Superior temporal gyrus (tissue), 1 donor: ENCODE data around the gene FOXL1.

Experiments used
- DNase-seq: peaks from one replicate; pipeline ENCODE4 v3.0.0-alpha.2; 2016; ENCODE audit errors: extremely low spot score

The FOXL1 gene

GRCh38 chr16:86549076-86549892, 29.1 kb upstream of the FOXL1 start:
- no peak for DNase-seq

GRCh38 chr16:86549893-86550190, 28.5 kb upstream of the FOXL1 start:
- no peak for DNase-seq

GRCh38 chr16:86550281-86550680, 28.1 kb upstream of the FOXL1 start:
- no peak for DNase-seq

GRCh38 chr16:86553356-86553755, 25.0 kb upstream of the FOXL1 start:
- DNase-seq: no peak

GRCh38 chr16:86554599-86554916, 23.8 kb upstream of the FOXL1 start:
- no peak for DNase-seq

- DNase-seq: peak; percentile 91
These were observed 23.2 kb upstream of the FOXL1 start, which contains the start of gene MTHFSD for GRCh38 chr16:86554917-86555703. TSS of gene MTHFSD (minus strand) at chr16:86555235. CDS start at chr16:86555184, 51 bp downstream.

- no peak for DNase-seq
These were observed 22.7 kb upstream of the FOXL1 start for GRCh38 chr16:86555704-86556075.

GRCh38 chr16:86556576-86556975, 21.8 kb upstream of the FOXL1 start:
- DNase-seq: no peak

- no peak for DNase-seq
These were observed 20.8 kb upstream of the FOXL1 start for GRCh38 chr16:86557587-86557986.

GRCh38 chr16:86558355-86559193, 19.8 kb upstream of the FOXL1 start:
- DNase-seq: no peak

- no peak for DNase-seq
These were observed 18.5 kb upstream of the FOXL1 start for GRCh38 chr16:86559802-86560305.

GRCh38 chr16:86562356-86562755, 16.0 kb upstream of the FOXL1 start:
- no peak for DNase-seq

- DNase-seq: peak; percentile 94
These were observed 14.6 kb upstream of the FOXL1 start for GRCh38 chr16:86563469-86564345.

- no peak for DNase-seq
These were observed 13.1 kb upstream of the FOXL1 start for GRCh38 chr16:86565181-86565631.

GRCh38 chr16:86565644-86566511, 12.5 kb upstream of the FOXL1 start:
- DNase-seq: no peak

GRCh38 chr16:86566601-86566965, 11.8 kb upstream of the FOXL1 start, which contains the start of gene FOXC2:
TSS of gene FOXC2 (plus strand) at chr16:86566829. CDS start at chr16:86567336, 507 bp downstream.
- DNase-seq: no peak

- no peak for DNase-seq
These were observed 11.2 kb upstream of the FOXL1 start for GRCh38 chr16:86566966-86567700.

GRCh38 chr16:86567701-86568581, 10.4 kb upstream of the FOXL1 start:
- no peak for DNase-seq
